Endothelial cell of umbilical vein (primary cell): Measurements from ENCODE around the gene PDLIM5. TPM values are rescaled to one million over a fixed set of nuclear protein-coding genes. Genes with fewer than 3 reads are reported as not detected.

Source experiments
- BruUV-seq: library from RNA; stranded (reverse); fragments of 400-500 nt; replicated peaks from 2 replicates; lab custom pipeline; 2021; lab: Mats Ljungman, UMichigan
- CTCF ChIA-PET: fragments of 300-600, 350-600 bp; sonication (Branson Sonifier 250); formaldehyde crosslinking; loops from one replicate; lab custom pipeline; 2021; ENCODE audit warnings: antibody characterized with exemption, inconsistent platforms; lab: Charles Lee
- POLR2A ChIA-PET: fragments of 300-600, 350-600 bp; sonication (Branson Sonifier 250); formaldehyde crosslinking; loops from one replicate; lab custom pipeline; 2021; ENCODE audit warnings: antibody characterized with exemption, inconsistent platforms; lab: Charles Lee
- DNase-seq: peaks from one replicate; pipeline ENCODE4 v3.0.0-alpha.2; 2011; ENCODE audit warnings: low read depth, low spot score
- FAIRE-seq: peaks from 2 replicates; lab custom pipeline; 2011; peaks lifted over from hg19 to GRCh38; lab: Jason Lieb, UNC
- H2AFZ ChIP-seq: 2 replicates; pipeline ENCODE4 v1.6.0; 2012; ENCODE audit warnings: low read depth, low read length, control low read depth, inconsistent platforms
- H3K27ac ChIP-seq: 2 replicates; pipeline ENCODE4 v1.5.1; 2011; ENCODE audit warnings: low read depth, mild to moderate bottlenecking, control low read depth, low read length, moderate library complexity; ENCODE audit not compliant: insufficient read depth
- H3K27me3 ChIP-seq, 2 experiments: 2 replicates each; pipeline versions ENCODE4 v1.6.0 to v1.6.1; 2011; ENCODE audit warnings: low read length in 2 of 2, mixed read lengths in 1 of 2; ENCODE audit not compliant: control insufficient read depth in 2 of 2, insufficient read depth in 2 of 2
- H3K36me3 ChIP-seq, 2 experiments: 2 replicates in 1 of 2; 3 replicates in 1 of 2; pipeline ENCODE4 v1.5.1; 2011; ENCODE audit warnings: low read length in 2 of 2, mild to moderate bottlenecking in 1 of 2, moderate library complexity in 1 of 2; ENCODE audit not compliant: control insufficient read depth in 2 of 2, insufficient read depth in 2 of 2; ENCODE audit errors: extremely low read depth in 1 of 2
- H3K4me1 ChIP-seq: 3 replicates; pipeline ENCODE4 v1.5.1; 2011; ENCODE audit warnings: mild to moderate bottlenecking, low read length; ENCODE audit not compliant: control insufficient read depth, insufficient read depth; ENCODE audit errors: extremely low read depth
- H3K4me2 ChIP-seq: 2 replicates; pipeline ENCODE4 v1.6.1; 2011; ENCODE audit warnings: low read length, control low read depth, mixed read lengths; ENCODE audit not compliant: insufficient read depth
- H3K4me3 ChIP-seq, 3 experiments: fragments of 200-600 bp in 1 of 3; sonication (generic), shearing (Covaris generic) in 1 of 3; replicated peaks in 1 of 3; 2 replicates each; pipeline ENCODE4 v1.5.1; 2011 to 2016; ENCODE audit warnings: control low read depth in 3 of 3, low read length in 3 of 3, mild to moderate bottlenecking in 2 of 3, inconsistent platforms in 1 of 3, low read depth in 1 of 3, moderate library complexity in 1 of 3; ENCODE audit not compliant: insufficient read depth in 1 of 3
- H3K79me2 ChIP-seq: 2 replicates; pipeline ENCODE4 v1.6.0; 2012; ENCODE audit warnings: low read length, inconsistent platforms; ENCODE audit not compliant: control insufficient read depth, insufficient read depth
- H3K9ac ChIP-seq: replicated peaks from 2 replicates; pipeline ENCODE3; 2011; ENCODE audit warnings: low read length, control low read depth; ENCODE audit not compliant: insufficient read depth; ENCODE audit errors: extremely low read depth
- H3K9me1 ChIP-seq: replicated peaks from 3 replicates; pipeline ENCODE4 v1.6.0; 2011; ENCODE audit warnings: mild to moderate bottlenecking, low read length; ENCODE audit not compliant: control insufficient read depth, insufficient read depth; ENCODE audit errors: extremely low read depth
- H3K9me3 ChIP-seq: replicated peaks from 2 replicates; pipeline ENCODE4 v1.5.1; 2012; ENCODE audit warnings: low read length, inconsistent platforms; ENCODE audit not compliant: control insufficient read depth, insufficient read depth
- H4K20me1 ChIP-seq: replicated peaks from 2 replicates; pipeline ENCODE3; 2011; ENCODE audit warnings: mild to moderate bottlenecking, low read length; ENCODE audit not compliant: control insufficient read depth, insufficient read depth; ENCODE audit errors: extremely low read depth
- CTCF ChIP-seq, 2 donors: IDR thresholded peaks; 1 replicate in 1 of 2; 2 replicates in 1 of 2; pipeline ENCODE4 v1.5.1; 2011; ENCODE audit warnings: low read length in 2 of 2, mild to moderate bottlenecking in 2 of 2, moderate library complexity in 2 of 2, control low read depth in 1 of 2, inconsistent platforms in 1 of 2, low read depth in 1 of 2; ENCODE audit not compliant: insufficient read depth in 1 of 2; ENCODE audit errors: extremely low read depth in 1 of 2
- EZH2 ChIP-seq: IDR thresholded peaks from 2 replicates; pipeline ENCODE4 v1.6.1; 2012; ENCODE audit warnings: borderline replicate concordance, low read depth, mild to moderate bottlenecking, moderate library complexity, low read length, inconsistent platforms; ENCODE audit not compliant: severe bottlenecking
- FOS ChIP-seq: IDR thresholded peaks from 2 replicates; pipeline ENCODE4 v1.6.1; 2011; ENCODE audit warnings: mild to moderate bottlenecking, low read length, moderate library complexity, borderline replicate concordance; ENCODE audit not compliant: insufficient read depth
- GATA2 ChIP-seq: IDR thresholded peaks from 2 replicates; pipeline ENCODE4 v1.7.0; 2011; ENCODE audit warnings: low read depth, mild to moderate bottlenecking, moderate library complexity, mixed read lengths, low read length; ENCODE audit not compliant: insufficient read length, insufficient read depth
- JUN ChIP-seq: IDR thresholded peaks from 2 replicates; pipeline ENCODE4 v1.6.1; 2011; ENCODE audit warnings: borderline replicate concordance, low read depth; ENCODE audit not compliant: insufficient read length, insufficient read depth
- MAX ChIP-seq: IDR thresholded peaks from 2 replicates; pipeline ENCODE4 v1.6.1; 2011; ENCODE audit not compliant: insufficient read depth, insufficient read length
- MYC ChIP-seq: IDR thresholded peaks from one replicate; pipeline ENCODE4 v1.6.1; 2011; ENCODE audit warnings: mild to moderate bottlenecking, low read depth, low read length
- POLR2A ChIP-seq: IDR thresholded peaks from 2 replicates; pipeline ENCODE4 v1.6.1; 2012; ENCODE audit warnings: low read depth, mild to moderate bottlenecking, control low read depth, low read length
- POLR2AphosphoS5 ChIP-seq: IDR thresholded peaks from 2 replicates; pipeline ENCODE4 v1.6.1; 2012; ENCODE audit warnings: low read depth, mild to moderate bottlenecking, control low read depth, low read length, moderate library complexity; ENCODE audit not compliant: insufficient read depth
- dilution Hi-C: fragments of 300-500 bp; cut with MboI; formaldehyde crosslinking; loops from one replicate; pipeline ENCODE4 v1.15.0; 2019; ENCODE audit warnings: low sequenced_read_pairs; ENCODE audit not compliant: extremely low pct_ligation_motif_present
- intact Hi-C: fragments of 100-400 bp; cut with micrococcal nuclease; formaldehyde crosslinking; loops from one replicate; pipeline ENCODE4 v1.10.0; 2022
- polyA plus RNA-seq, 4 experiments: library from polyadenylated mRNA; depleted of rRNA in 3 of 4; stranded (reverse) in 3 of 4; unstranded in 1 of 4; fragments of >200 nt; gene quantifications; 2 replicates each; pipeline versions ENCODE4 v1.2.1 to v1.2.3, GENCODE V29; 2011 to 2012; ENCODE audit warnings: missing spikeins in 1 of 4
- total RNA-seq: library from RNA; stranded (reverse); gene quantifications from 2 replicates; pipeline ENCODE4 v1.2.3, GENCODE V29; 2021

Gene PDLIM5
- total and polyA plus RNA-seq, 2 donors (not counting 3 experiments of a cell fraction or from before 2014, with no cell fraction given) = 243 to 310 TPM

- no TSS peak for BruUV-seq
- Histone ChIP-seq H3K4me2 (no peak overlapping the region), H3K9ac (no peak overlapping the region), H3K4me1 (peaks cover 7% of the 10 kb centered on the region), H3K9me1 (no peaks in the 10 kb centered on the region), H4K20me1 (no peaks in the 10 kb centered on the region), H3K27me3 (no peaks in the 10 kb centered on the region), H3K79me2 (peaks cover 95% of the 10 kb centered on the region), H3K36me3 (peaks cover 0 to 4% of the 10 kb centered on the region in 2 experiments), H3K9me3 (no peaks in the 10 kb centered on the region), H2AFZ (no peak overlapping the region), H3K27ac (no peak overlapping the region), H3K4me3 (no peak overlapping the region)
- POLR2A ChIA-PET = no interaction called here
- DNase-seq (no peak), FAIRE-seq (no peak)
- no peak for TF ChIP-seq FOS
- no peak for TF ChIP-seq POLR2A
- no peak for TF ChIP-seq CTCF (IDR thresholded peaks at IDR 0.05; ENCODE audit: extremely low read depth in 1 of 2, insufficient read depth in 1 of 2, low read depth in 1 of 2, low read length in 2 of 2)
- no peak for TF ChIP-seq EZH2
- no peak for TF ChIP-seq MYC
- TF ChIP-seq GATA2 = no peak
- no peak for TF ChIP-seq JUN
- no peak for TF ChIP-seq POLR2AphosphoS5
- TF ChIP-seq MAX = no peak
- dilution Hi-C loops (no loop called here), intact Hi-C loops (no loop called here)
- CTCF ChIA-PET = interaction anchor here (1.0 kb wide), 1 partner anchor 59 kb away, joined by 3 read pairs; no protein-coding TSS in a partner anchor
Observed at GRCh38 chr4:94466371-94466770, 14.6 kb downstream of the PDLIM5 start.
